Left ventricle myocardium superior (tissue), 1 donor: ENCODE data around the gene NLGN1. TPM values are rescaled to one million over a fixed set of nuclear protein-coding genes. Genes with fewer than 3 reads are reported as not detected.

Experiments
- ATAC-seq: fragments of 200-7000 bp; cut with Tn5 transposase; one replicate; pipeline ENCODE4 v1.9.1; 2020; ENCODE audit warnings: mild to moderate bottlenecking, moderate library complexity
- DNase-seq: peaks from one replicate; pipeline ENCODE4 v3.0.0-alpha.2; 2020
- intact Hi-C: fragments of 100-400 bp; cut with micrococcal nuclease; formaldehyde crosslinking; loops from one replicate; pipeline ENCODE4 v1.11.0; 2022
- total RNA-seq: library from RNA; stranded (reverse); fragmentation: NEBNext Ultra II Directional; extraction: Animal tissue kit (Norgen Biotek cat#: 25700); gene quantifications from one replicate; pipeline ENCODE4 v1.2.1, GENCODE V29; 2021
- donor health status: DM: no; HTN: yes; CAD: no; lungs with severe emphysema.

Gene NLGN1
- total RNA-seq, 1 donor from 2014 or later, result 10.5 TPM

DNA sequence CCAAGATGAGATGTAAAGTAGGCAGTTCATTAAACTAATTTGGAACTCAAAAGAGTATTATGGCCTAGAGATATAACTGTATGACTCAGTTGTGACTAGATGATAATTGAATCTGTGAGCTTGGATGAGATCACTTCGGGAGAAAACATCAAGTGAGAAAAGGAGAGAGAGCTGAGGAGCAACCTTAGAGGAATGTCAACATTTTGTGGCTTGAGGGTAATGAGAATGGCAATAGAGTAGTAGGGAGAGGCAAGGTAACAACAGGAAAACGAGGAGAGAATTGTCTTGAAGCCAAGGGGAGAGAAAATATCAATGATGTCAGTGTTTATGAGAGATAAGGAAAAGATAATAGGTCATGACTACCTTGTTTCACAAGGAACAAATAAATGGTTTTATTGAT is 580.2 kb downstream of the NLGN1 start:
- intact Hi-C loops, result no loop called here
- DNase-seq (no peak), ATAC-seq (no peak)

DNA sequence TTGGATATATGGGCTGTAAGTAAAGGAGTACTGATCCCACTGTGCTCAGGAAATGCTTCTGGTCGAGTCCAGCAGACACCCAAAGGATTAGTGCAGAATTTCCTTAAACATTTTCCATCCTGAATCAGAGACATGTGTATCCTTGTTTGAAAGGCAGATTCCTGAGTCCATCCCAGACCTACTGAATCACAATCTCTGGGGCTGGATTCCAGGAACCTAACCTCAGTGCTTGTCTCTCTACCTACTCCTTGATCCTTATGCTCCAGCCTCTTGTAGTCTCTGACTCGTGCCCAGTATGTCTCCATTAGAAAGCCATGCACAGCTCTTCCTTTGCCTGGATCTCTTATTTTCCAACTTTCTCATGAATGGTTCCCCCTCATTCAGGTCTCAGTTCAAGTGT is 585.8 kb downstream of the NLGN1 start:
- no peak for DNase-seq
- no peak for ATAC-seq
- intact Hi-C loops, result no loop called here

DNA sequence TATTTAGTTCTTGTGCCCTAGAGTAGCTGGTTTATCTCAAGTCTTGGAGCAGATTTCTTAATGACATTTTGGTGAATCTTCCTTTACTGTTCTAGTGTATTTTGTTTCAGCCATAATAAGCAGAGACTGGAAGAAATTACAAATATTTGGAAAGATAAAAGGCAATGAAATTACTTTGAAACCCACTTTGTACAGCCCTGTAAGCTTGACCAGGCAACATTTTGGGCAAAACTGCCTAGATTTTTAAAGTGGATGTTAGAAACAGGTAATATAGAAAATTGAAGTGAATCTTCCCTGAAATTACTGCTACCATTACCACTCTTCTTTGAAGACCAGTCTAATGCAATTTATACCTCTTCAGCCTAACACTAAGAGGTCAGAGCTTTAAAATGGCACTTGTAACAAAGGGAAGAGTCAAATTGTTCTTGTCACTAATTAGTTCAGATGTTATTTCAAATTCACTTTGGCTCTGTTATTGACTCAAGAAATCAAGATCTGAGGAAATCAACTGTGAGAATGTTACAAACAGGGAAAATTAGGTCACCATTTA is 589.4 kb downstream of the NLGN1 start:
- intact Hi-C loops, result no loop called here

DNA sequence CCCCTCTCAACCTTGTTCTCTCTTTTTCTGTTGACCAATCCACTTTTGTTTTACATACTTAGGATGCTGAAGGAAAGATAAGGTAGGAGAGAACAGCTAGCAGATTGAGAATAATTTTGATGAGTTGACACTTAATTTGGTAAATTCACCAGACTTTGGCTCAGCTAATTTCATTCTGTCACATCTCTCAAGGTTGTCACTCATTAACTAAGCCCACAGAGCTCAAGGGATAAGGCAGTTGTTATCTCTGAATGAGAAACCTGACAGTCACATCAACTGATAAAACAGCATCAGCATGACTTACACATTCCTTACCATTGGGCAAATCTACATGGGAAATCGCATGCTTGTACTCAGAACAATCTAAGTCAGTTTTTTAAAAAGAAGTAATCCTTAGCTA is 591.4 kb downstream of the NLGN1 start:
- DNase-seq, result no peak
- ATAC-seq, result no peak
- intact Hi-C loops, result no loop called here

More for the DNA sequence above, 589.4 kb downstream of the NLGN1 start:
- DNase-seq (no peak), ATAC-seq (no peak)

DNA sequence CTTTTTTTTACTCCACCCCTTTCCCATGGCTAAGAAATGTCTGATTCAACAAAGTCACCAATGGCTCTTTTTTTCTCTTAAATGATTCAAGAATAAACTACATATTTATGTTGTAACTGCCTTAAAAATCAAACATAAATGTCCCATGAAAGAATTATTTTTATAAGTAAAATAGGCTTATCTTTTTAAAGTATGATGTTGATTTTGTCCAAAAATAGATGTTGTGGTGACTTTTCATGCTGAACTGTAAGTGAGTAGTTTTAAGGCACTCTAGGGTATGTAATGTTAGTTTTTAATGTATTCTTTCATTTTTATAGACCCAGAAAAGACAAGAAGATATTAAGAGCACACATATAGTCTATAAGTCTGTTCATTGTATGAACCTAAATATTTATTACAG is 594.9 kb downstream of the NLGN1 start:
- intact Hi-C loops, result no loop called here
- DNase-seq, result no peak
- ATAC-seq, result no peak

DNA sequence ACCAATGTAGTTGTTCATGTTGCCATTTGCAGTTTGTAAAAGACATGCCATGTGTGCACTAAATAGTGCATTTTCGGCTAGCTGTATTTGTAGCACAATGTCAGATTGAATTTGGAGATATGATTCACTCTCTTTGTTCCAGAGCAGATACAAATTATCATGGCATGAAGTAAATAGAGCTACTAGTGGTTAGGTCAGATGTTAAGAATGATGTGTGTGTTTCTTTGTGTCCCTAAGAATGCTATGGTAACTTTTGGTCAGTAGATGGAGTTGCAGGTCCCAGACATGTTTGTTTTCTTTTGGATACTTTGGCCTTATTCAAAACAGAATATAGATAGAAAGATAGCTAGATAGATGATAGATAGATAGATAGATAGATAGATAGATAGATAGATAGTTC is 595.8 kb downstream of the NLGN1 start:
- no peak for ATAC-seq
- DNase-seq, result no peak
- intact Hi-C loops, result no loop called here

DNA sequence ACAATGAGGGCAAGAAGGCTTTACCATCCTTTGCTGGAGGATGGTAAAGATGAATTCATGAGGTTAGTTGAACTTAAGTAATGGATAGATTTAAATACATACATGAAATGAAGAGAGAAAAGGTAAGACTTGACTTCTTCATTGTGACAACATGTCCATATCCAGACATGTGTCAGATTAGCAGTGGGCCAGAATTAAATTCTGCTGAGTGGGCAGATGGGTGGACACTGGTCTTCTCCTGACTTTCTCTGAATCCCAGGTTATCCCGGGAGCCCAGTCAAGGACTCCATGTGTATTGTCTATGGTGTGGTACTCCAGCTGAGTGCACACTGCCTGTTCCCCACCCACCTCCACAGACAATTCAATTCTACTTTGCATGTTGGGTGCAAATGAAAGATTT is 603.1 kb downstream of the NLGN1 start:
- DNase-seq, result no peak
- intact Hi-C loops, result no loop called here
- ATAC-seq, result no peak

DNA sequence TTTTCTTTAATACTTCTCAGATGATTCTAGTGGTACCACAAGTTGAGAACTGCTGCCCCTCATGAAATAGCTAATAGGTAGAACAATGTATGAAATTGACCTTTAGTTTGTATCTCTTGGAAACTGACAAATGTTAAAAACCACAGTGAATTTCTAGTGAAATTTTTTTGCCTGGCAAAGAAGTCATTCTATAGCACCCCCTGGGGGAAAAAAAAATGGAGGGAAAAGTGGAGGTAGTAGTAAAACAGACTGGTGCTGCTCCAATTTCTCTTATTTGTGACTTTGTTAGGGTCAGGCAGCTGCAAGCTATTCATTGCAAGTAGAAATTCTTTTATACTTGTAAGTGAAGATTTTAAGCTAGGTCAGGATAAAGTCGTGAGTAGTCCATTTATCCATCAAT is 605.0 kb downstream of the NLGN1 start:
- ATAC-seq (no peak), DNase-seq (no peak)
- intact Hi-C loops, result no loop called here

DNA sequence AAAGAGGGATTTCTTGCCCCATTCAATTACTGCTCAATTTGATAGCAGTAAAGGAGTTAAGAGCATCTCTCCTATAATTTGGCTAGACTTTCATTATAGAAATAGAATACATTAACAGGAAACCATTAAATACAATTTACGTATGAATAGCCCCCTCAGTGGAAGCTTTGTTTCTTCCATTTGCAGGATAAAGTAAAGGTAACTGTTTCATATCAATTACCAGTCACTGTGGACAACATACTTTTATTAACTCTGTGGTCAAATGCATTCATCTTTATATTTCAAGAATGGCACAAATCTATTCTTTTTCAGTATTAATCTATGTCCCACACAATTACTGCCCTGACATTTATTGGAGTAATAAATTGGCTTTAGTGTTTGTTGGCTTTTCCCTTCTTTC is 613.4 kb downstream of the NLGN1 start:
- intact Hi-C loops, result no loop called here
- ATAC-seq, result no peak

DNA sequence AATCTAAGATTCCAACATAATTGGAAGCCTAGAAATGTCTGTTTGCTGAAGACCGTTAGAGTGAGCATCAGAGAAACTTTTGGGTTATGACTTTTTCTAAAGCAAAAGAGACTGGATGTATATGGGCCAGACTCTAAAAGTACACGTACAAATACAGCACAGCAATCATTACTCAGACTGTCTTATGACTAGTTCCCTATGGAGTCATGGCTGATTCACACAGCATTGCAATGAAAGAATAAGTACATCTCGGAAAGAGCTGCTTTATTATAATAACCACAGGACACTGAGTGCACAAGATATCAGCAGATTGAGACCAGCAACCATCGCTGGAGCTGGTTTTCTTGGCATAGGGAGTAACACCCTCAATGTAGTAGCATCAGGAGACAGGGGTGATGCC is 618.6 kb downstream of the NLGN1 start:
- ATAC-seq (no peak), DNase-seq (no peak)
- intact Hi-C loops, result no loop called here

More for the DNA sequence above, 613.4 kb downstream of the NLGN1 start:
- no peak for DNase-seq

DNA sequence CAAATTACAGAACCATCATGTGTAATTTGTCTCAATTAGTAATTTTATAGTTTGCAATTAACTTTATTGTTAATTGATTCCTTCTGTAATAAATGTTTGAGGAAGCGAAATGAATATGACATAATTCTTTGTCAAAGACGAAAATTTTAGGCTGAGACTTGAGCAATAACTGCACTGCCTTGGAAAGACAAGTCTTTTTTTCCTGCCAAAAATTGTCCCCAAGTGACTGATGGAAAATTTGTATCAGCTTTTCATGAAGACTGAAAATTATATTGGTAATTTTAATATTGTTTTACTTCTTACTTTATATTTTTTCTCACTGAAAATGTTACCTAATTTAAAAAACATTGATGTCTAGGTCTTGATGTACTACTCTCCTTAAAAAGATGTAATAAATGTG is 622.6 kb downstream of the NLGN1 start:
- DNase-seq (no peak), ATAC-seq (no peak)
- intact Hi-C loops, result no loop called here

DNA sequence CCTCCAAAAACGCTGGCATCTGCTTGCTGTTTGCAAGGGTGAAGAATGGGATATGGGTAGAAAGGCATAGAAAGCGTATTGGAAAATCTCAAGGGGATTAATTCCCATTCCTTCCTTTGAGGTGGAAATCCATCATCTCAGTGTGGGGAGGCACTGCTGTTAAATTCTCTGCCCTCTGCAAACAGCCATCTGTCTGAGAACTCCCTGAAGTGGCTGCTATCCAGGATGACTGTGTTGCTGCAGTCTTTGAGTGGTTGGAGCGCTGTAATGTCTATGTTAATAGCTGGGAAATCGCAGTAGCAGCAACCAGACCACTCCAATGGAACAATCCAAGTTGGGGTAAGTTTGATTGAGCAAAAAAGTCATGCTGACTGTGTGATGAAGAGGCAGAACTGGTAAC is 625.9 kb downstream of the NLGN1 start:
- DNase-seq (no peak), ATAC-seq (peak; percentile 57)
- intact Hi-C loops, result no loop called here

DNA sequence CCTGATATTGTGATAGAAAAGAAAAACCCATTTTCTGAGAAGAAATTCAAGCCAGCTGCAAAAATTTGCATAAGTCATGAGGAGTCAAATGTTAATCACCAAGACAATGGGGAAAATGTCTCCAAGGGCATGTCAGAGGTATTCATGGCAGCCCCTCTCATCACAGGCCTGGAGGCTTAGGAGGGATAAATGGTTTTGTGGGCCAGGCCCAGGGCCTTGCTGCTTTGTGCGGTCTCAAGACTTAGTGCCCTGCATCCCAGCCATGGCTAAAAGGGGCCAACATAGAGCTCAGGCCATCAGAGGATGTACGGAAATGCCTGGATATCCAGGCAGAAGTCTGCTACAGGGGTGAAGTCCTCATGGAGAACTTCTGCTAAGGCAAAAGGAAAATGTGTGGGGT is 631.1 kb downstream of the NLGN1 start:
- ATAC-seq (no peak), DNase-seq (no peak)
- intact Hi-C loops, result no loop called here

DNA sequence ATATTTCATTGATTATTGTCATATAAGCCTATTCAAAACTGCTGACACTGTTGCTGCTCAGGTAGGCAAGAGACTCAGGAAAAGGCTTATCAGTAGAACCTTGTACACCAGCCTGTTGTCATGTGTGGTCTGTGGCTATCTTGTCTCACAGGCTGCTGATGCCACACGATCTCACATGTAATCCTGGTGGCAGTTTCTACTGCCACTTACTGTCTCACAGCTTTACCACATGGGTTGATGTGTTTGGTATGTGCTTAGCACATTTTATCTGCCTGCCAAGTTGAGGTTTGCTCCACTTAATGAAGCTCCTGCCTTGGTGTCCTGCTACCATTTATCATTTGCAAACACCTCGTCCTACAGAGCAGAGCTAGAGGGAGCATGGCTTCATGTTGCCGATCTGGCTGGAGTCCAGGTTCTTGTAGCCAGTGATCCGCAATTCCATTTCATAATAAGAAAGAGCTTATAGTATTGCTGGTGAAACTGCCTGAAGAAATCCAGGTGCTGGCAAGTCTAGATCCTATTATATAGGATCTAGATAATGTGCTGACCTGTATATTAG is 637.9 kb downstream of the NLGN1 start:
- no peak for DNase-seq
- intact Hi-C loops, result no loop called here
- ATAC-seq, result peak; percentile 63

DNA sequence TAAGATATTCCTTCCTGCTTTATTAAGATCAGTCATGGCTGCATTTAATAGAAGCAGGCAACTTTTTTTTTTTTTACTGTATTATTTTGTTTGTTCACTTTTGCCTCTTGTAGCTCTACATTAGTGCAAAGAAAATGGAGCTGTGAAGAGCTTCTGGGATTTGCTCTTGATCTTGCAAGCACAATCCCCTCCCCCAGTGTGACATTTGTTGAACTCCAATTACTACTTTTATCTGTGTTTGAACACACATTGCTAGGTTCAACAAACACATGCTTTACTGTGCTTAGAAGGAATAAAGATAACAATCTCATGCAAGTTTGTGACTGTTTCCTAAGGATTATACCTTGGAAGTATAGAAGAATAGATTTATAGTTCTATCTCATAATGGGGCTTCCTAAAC is 648.8 kb downstream of the NLGN1 start:
- no peak for ATAC-seq
- no peak for DNase-seq
- intact Hi-C loops, result no loop called here

DNA sequence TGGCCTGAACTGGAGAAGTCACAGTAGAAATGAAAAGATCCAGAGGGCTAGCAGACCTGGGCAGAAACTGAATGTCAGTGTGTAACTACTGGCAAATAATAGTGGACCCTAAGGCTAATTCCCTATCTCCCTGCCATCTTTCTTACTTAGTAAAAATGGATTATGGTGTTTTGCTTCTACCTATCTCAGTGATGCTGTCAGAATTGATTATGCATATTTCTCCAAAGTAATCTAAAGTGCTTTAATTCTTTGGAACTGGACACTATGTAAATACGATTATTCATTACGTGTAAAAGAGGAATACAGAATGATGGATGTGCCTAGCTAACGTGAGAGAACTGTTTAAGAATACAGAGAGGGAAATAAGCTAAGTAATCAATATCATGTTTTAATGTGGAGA is 651.9 kb downstream of the NLGN1 start:
- DNase-seq, result no peak
- intact Hi-C loops, result no loop called here
- ATAC-seq, result no peak

DNA sequence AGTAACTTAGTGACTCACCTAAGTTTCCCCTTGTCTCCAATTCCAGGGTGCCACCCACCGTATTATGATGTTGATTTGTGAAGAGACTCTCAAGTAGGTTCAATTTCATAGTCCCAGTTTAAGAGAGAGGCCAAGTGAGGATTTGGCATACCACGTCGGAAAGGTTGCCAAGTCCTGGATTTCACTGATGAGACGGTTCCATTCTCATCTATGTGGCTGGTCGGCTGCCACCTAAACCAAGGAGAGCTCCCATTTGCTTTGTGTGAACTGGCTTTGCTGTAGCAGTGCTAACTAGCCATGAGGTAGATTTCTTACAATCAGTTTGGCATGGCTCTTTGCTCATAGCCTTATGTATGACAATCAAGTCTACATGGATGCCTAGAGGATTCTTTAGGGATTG is 653.6 kb downstream of the NLGN1 start:
- no peak for ATAC-seq
- DNase-seq, result no peak
- intact Hi-C loops, result no loop called here

DNA sequence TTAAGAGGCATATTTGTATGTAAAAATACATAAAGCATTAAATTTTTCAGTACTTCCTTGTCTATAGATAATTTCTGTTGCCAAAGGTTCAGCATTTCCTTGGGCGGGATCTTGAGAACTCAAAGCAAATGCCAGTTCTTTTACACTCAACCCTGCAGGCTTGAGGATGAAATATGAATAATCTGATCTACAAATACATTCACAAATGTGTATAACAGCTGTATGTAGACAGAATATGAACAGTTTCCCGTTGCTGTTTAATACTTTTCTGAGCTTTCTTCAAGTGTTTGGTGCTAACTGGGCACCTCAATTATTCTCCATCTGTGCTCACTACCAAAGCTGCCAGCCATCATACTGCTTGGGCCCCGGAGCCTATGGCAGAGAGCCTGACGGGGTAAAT is 661.3 kb downstream of the NLGN1 start:
- intact Hi-C loops, result no loop called here
- DNase-seq (no peak), ATAC-seq (no peak)

DNA sequence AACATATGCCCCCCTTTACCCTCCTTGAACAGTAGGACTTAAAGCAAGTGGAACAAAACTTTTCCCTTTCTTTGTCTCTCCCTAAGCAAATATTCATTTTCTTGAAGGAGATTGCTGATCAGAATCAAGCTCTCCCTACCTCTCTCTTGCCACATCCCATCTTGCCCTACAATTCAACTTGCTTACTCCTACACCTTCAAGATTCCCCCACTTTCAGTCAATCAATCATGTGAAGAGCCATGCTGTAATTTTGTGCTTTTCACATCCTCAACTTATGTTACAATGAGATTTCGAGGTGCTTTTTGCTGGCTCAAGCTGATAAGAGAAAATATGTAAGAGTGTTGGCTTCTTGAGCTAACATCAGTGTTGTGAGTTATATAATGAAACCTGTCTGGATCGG is 662.9 kb downstream of the NLGN1 start:
- no peak for DNase-seq
- ATAC-seq, result no peak

DNA sequence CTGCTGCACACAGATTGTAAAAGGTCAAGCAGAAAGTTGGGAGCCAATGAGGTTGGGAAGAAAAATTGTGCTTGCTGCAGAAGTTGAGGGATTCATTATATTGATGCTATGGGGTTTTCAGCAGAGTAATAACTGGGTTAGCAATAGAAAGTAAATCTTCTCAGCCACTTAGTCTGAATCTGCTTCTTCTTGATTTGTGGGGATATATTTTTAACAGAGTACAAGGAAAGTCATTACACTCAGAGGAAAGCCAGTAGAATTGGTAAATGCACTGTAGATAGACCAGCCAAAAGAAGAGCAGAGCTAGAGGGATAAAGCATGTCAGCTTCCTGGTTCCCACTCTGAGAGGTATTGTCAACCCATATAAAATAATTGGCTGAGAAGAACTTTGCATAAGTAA is 663.6 kb downstream of the NLGN1 start:
- intact Hi-C loops, result no loop called here
- DNase-seq (no peak), ATAC-seq (no peak)

More for the DNA sequence above, 662.9 kb downstream of the NLGN1 start:
- intact Hi-C loops, result no loop called here

DNA sequence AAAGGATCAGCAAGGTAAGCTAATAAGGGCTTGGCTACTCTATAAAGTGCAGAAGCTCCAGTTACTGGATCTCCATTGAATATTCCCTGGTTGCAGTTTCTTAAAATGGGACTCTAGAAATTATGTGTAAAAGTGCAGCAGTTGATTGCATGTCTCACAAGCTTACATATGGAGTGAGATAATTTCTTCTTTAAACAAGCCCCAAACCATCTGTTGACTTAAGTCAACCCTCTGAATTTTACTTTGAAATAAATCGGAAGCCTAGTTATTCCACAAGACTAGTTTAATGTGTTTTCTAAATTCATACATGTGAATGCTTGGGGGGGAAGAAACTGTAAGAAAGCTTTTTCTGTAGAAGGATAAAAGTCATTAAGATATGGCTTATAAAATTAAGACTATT is 664.2 kb downstream of the NLGN1 start:
- DNase-seq, result no peak
- intact Hi-C loops, result no loop called here
- ATAC-seq, result no peak

DNA sequence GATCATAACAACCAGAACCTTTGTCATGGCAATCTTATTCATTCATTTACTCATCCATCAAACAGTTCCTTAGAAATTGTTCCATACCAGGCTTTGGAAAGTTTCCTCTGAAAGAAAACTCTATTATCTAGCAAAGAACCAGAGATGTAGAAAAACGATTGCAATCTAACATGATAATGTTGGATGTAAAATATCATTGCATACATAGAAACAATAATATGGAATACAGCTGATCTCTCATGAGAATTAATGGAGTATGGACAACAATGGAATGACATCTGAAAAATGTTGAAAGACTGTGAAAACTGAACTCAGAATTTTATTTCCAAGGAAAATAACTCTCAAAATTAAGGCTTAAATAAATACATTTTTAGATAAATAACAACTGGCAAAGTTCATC is 665.4 kb downstream of the NLGN1 start:
- ATAC-seq, result no peak
- no peak for DNase-seq
- intact Hi-C loops, result no loop called here
